Dermis microvascular lymphatic vessel endothelial cell (primary cell): Measurements from ENCODE around the gene SEMA5B. TPM values are rescaled to one million over a fixed set of nuclear protein-coding genes. Genes with fewer than 3 reads are reported as not detected.

Experiments used
- DNase-seq, 2 donors: peaks; one replicate each; pipeline versions ENCODE4 v3.0.0 to v3.0.0-alpha.2; 2010; ENCODE audit warnings: low read depth in 2 of 2
- total RNA-seq: library from RNA; depleted of rRNA; stranded (reverse); fragments of >200 nt; gene quantifications from 2 replicates; pipeline ENCODE4 v1.2.1, GENCODE V29; 2014

The SEMA5B gene
- total RNA-seq, 1 donor from 2014 or later = under 0.01 TPM

GRCh38 chr3:123025642-123026521 lies 1.7 kb downstream of the SEMA5B start:
- no peak for DNase-seq

- DNase-seq = no peak
These were observed 3.5 kb downstream of the SEMA5B start for GRCh38 chr3:123024056-123024455.

- no peak for DNase-seq
These were observed 5.5 kb downstream of the SEMA5B start for GRCh38 chr3:123021996-123022510.

GRCh38 chr3:123021388-123021787 lies 6.2 kb downstream of the SEMA5B start:
- DNase-seq = no peak

- no peak for DNase-seq
These were observed 6.9 kb downstream of the SEMA5B start for GRCh38 chr3:123020709-123021108.

GRCh38 chr3:123019591-123019990 lies 8.0 kb downstream of the SEMA5B start:
- DNase-seq = no peak

GRCh38 chr3:123019161-123019560 lies 8.4 kb downstream of the SEMA5B start:
- DNase-seq = no peak

GRCh38 chr3:123018683-123019082 lies 8.9 kb downstream of the SEMA5B start:
- no peak for DNase-seq

- no peak for DNase-seq
These were observed 12.0 kb downstream of the SEMA5B start for GRCh38 chr3:123015596-123015995.

GRCh38 chr3:123013876-123014275 lies 13.7 kb downstream of the SEMA5B start:
- DNase-seq = no peak

- DNase-seq = no peak
These were observed 14.9 kb downstream of the SEMA5B start for GRCh38 chr3:123012652-123013051.

- no peak for DNase-seq
These were observed 16.1 kb downstream of the SEMA5B start for GRCh38 chr3:123011447-123011846.

GRCh38 chr3:123008840-123009239 lies 18.7 kb downstream of the SEMA5B start:
- no peak for DNase-seq

GRCh38 chr3:123006609-123007008 lies 21.0 kb downstream of the SEMA5B start:
- no peak for DNase-seq

GRCh38 chr3:123005291-123005690 lies 22.3 kb downstream of the SEMA5B start:
- DNase-seq = no peak

GRCh38 chr3:123004201-123004918 lies 23.2 kb downstream of the SEMA5B start:
- no peak for DNase-seq

GRCh38 chr3:123002749-123003497 lies 24.6 kb downstream of the SEMA5B start:
- DNase-seq = no peak

GRCh38 chr3:123002100-123002748 lies 25.3 kb downstream of the SEMA5B start:
- no peak for DNase-seq

GRCh38 chr3:122998856-122999255 lies 28.7 kb downstream of the SEMA5B start:
- DNase-seq = no peak

GRCh38 chr3:122998206-122998605 lies 29.4 kb downstream of the SEMA5B start:
- DNase-seq = no peak

GRCh38 chr3:122996038-122996580 lies 31.5 kb downstream of the SEMA5B start:
- no peak for DNase-seq
